RCC 7860 (cell line): ENCODE measurements around the gene SLC27A3.

ENCODE experiments used
- DNase-seq: peaks from one replicate; pipeline ENCODE4 v3.0.0-alpha.2; 2015; ENCODE audit warnings: low spot score
- FAIRE-seq: peaks from 2 replicates; lab custom pipeline; 2012; peaks lifted over from hg19 to GRCh38; lab: Jason Lieb, UNC

SLC27A3 gene, protein sequence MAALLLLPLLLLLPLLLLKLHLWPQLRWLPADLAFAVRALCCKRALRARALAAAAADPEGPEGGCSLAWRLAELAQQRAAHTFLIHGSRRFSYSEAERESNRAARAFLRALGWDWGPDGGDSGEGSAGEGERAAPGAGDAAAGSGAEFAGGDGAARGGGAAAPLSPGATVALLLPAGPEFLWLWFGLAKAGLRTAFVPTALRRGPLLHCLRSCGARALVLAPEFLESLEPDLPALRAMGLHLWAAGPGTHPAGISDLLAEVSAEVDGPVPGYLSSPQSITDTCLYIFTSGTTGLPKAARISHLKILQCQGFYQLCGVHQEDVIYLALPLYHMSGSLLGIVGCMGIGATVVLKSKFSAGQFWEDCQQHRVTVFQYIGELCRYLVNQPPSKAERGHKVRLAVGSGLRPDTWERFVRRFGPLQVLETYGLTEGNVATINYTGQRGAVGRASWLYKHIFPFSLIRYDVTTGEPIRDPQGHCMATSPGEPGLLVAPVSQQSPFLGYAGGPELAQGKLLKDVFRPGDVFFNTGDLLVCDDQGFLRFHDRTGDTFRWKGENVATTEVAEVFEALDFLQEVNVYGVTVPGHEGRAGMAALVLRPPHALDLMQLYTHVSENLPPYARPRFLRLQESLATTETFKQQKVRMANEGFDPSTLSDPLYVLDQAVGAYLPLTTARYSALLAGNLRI

DNA sequence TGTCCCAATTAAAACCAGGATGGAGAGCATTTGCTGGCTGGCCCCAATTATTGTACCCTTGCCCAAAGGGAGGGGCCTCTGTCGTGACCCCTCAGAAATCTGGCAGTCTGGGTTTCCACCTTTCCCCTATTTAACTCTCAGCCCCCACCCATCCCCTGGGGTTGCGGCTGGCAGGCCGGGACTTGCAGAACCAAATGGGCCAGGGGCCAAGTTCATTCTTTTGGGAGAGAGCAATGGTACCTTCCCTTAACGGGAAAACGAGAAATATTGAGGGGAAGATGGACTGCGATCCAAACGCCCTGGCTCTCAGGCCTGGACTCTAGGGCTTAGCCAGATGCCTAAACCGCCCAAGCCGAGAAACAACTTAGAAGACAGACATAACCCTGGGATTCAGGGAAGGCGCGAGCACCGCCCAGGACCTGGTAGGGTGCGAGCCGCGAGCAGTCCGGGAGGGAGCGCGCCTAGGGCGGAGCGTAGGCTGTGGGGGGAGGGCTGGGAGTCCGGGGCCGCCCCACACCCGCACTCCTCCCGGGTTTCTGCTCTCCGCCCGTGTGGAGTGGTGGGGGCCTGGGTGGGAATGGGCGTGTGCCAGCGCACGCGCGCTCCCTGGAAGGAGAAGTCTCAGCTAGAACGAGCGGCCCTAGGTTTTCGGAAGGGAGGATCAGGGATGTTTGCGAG is at the start of gene SLC27A3:
Gene SLC27A3 (plus strand): TSS at position 628 of the 678 bp plus-strand sequence. CDS start 91 bp downstream, outside the sequence.
- FAIRE-seq (no peak), DNase-seq (no peak)

DNA sequence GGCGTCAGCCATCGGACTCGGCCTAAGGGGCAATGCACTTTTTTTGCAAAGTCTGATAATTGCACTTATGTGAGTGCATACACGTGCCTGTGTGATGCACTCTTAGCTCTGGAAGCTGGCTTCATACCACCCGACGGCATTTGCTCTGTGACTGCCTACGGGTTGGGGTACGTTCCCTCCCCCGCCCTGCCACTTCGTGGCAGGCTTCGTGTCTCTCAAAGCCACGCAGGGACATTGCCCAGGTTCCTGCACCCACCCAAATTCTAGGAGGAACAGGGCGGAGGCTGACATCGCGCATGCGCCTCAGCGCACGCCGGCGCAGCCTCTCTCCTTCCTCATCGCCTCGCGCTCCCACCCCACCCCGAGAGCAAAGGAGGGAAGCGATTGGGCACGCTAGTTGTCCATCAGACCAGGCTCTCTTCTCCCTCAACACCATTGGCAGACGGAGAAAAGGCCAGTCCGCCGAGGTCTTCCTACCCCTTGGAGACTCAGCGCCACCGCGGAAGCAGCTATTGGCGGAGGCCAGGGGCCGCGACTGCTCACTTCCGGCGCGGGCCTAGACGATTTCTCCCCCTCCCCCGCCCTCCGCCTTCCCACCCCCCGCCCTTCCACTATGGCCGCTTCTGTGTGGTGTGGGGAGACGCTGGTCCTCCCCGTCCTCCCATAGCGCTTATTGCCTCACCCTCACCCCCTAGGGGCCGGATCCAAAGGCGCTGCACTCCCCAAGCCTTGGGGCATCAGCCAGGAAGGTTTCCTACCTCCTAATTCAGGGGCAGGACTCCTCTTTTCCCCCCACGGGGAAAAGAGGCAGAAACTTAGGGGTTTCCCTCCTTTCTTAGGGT is 47.5 kb upstream of the SLC27A3 start, which contains the start of gene INTS3:
Gene INTS3 (plus strand): TSS at position 588 of the 842 bp plus-strand sequence. CDS start 585 bp downstream, outside the sequence.
- FAIRE-seq (peak; percentile 87), DNase-seq (peak; percentile 99)

DNA sequence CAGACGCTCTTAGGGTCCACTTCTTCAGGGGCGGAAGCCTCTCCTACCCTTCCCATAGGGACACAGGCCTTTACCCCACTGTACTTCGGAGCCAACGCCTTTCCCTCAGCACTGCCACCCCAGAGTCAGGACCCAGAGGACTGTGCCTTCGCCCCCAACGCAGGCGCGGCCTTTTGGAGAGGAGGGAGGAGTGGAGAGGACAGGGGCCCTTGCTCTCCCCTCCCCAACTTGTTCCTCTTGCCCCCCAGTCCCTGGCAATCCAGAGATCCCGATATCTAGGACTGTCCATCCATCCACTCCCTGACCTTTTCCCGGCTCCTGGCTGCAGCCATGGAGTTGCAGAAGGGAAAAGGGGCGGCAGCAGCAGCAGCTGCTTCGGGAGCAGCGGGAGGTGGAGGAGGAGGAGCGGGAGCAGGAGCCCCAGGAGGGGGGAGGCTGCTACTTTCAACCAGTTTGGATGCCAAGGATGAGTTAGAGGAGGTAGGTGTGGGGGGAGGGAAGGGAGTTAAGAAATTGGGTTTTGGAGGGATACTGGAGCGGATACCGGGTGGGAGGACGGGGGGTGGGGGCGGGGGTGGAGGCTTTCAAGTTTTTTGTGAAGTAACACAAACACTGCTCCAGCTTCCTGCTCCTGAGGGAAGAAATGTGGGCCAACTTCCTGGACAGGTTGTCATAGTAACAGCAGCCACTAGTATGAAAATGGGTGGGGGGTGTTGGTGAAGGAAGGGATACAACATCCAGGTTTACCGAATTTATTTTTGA is 46.7 kb upstream of the SLC27A3 start:
- FAIRE-seq (no peak), DNase-seq (peak; percentile 39)

- FAIRE-seq (no peak), DNase-seq (no peak)
Measured at GRCh38 chr1:153730468-153730988, 44.7 kb upstream of the SLC27A3 start.

DNA sequence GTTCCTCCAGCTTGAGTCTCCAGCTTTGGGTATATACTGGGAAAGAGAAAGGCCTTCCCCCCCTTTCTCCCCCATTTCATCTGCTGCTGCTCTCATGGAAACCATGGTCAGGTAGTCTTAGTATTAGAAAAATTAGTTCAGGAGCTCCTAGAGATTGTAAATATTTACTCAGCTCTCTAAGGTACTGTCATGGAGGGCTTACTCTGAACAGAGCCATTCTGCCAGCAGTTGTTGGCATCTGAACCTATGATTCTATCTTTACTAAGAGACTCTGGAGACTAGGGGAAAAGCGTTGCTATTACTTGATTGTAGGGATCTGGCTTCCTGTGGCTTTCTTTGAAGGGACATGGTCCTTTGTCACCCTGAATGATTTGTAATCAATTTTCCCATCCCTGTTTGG is 41.2 kb upstream of the SLC27A3 start:
- DNase-seq, result peak; percentile 18
- no peak for FAIRE-seq

DNA sequence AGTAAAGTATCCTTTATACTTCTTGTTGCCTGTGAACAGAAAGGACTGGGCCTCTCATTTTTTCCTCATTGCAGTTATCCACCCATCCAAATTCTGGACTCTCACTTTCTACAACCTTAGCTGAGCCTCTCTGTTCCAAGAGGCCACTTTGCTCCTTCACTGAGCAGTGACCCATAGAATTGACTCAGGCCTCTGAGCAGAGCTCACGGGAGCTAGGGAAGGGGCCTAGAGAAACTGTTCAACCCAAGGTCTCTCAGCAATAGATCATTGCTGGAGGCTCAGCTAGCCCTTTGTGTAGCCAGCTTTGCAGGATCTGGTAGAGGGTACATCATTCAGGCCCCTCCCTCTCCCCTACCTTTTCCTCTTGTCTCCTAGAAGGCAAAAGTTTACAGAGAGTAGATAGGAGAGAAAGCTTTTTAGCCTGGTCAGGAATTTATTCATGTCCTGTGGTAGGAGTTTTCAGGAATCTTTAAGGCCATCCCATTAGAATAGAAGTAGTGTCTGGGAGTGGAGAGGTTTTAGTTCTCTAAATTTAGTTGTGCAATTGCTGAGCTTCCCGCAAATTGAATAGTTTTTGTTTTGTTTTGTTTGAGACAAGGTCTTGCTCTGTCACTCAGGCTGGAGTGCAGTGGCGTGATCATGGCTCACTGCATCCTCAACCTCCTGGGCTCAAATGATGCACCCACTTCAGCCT is 40.7 kb upstream of the SLC27A3 start:
- FAIRE-seq, result no peak
- no peak for DNase-seq

DNA sequence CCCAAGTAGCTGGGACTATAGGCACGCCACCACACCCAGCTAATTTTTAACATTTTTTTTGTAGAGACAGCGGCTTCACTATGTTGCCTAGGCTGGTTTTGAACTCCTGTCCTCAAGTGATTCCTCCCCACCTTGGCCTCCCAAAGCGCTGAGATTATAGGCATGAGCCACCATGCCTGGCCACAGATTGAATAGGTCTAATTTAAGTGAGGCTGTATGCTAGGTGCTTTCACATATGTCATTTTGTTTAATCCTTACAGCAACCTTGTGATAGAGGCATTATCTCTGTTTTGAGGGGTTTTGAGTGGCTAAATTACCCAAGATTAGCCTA is 40.2 kb upstream of the SLC27A3 start:
- FAIRE-seq (no peak), DNase-seq (no peak)

- DNase-seq (no peak), FAIRE-seq (no peak)
Measured at GRCh38 chr1:153741986-153742385, 33.2 kb upstream of the SLC27A3 start.

- DNase-seq (peak; percentile 90), FAIRE-seq (peak; percentile 98)
Measured at GRCh38 chr1:153742411-153743142, 32.6 kb upstream of the SLC27A3 start.

GRCh38 chr1:153745417-153745816 is 29.8 kb upstream of the SLC27A3 start:
- DNase-seq (no peak), FAIRE-seq (no peak)

DNA sequence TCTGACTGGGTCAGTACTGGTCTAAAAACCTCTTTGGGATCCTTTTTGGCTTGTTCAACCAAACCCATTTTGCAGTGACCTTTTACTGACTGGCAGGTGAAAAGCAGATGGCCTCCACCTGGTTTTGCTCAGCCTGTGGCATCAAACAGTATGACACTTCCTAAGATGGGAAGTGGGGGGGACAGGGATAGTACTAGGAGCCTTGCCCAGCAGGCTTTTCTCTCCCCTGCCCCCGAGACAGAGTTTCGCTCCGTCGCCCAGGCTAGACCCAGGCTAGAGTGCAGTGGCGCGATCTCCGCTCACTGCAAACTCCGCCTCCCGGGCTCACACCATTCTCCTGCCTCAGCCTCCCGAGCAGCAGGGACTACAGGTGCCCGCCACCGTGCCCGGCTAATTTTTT is 29.0 kb upstream of the SLC27A3 start:
- DNase-seq (no peak), FAIRE-seq (no peak)

DNA sequence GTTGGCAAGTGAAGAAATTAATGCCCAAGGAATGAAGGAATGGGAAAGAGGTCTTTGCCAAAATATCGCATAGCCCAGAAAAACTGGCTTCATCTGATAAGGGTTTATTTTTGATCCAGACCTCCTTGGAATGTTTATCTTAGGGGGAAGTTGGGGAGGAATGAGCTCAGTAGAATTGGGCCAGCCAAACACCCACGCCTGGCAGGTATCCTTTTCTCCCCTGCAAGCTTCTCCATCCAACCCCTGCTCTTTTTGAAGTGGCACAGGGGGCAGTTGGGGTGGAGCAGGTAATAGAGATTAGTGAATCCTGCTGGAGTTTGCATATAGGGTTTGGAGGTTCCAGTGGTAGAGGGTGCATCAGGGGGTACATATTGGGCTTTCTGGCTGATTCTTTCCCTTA is 26.3 kb upstream of the SLC27A3 start:
- no peak for FAIRE-seq
- no peak for DNase-seq

GRCh38 chr1:153749408-153750005 is 25.7 kb upstream of the SLC27A3 start:
- FAIRE-seq (peak; percentile 30), DNase-seq (peak; percentile 58)

- peak; percentile 61 for DNase-seq
- FAIRE-seq, result peak; percentile 88
Measured at GRCh38 chr1:153750026-153750995, 24.9 kb upstream of the SLC27A3 start.

DNA sequence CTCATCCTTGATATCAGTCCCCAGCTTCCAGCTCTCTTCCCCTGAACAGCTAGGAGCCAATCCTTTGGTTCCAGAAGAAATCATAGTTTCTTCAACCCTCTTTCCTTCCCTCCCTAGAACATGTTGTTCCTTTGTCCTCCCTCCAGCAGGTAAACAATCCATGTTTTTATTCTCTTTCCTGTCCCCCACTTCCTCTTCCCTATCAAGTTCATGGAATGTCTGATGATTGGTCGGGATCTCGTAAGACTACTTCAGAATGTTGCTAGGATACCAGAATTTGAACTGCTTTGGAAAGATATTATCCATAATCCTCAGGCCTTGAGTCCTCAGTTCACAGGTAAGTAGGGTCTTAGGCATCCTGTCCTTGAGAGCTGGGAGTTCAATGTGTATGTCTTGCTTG is 23.1 kb upstream of the SLC27A3 start:
- FAIRE-seq (no peak), DNase-seq (no peak)

GRCh38 chr1:153752571-153753195 is 22.5 kb upstream of the SLC27A3 start:
- DNase-seq (peak; percentile 90), FAIRE-seq (peak; percentile 92)
